NCI-H226 (cell line): ENCODE measurements around the gene ABCC11.

Source experiments
- DNase-seq: peaks from one replicate; pipeline ENCODE4 v3.0.0-alpha.2; 2015

ABCC11 gene

GRCh38 chr16:48124266-48124665, 123.1 kb downstream of the ABCC11 start:
- DNase-seq = no peak

- peak; percentile 96 for DNase-seq
Measured at GRCh38 chr16:48123104-48123788, 124.1 kb downstream of the ABCC11 start.

GRCh38 chr16:48121276-48121675, 126.1 kb downstream of the ABCC11 start:
- no peak for DNase-seq

- DNase-seq = no peak
Measured at GRCh38 chr16:48118841-48119240, 128.5 kb downstream of the ABCC11 start.

- DNase-seq = no peak
Measured at GRCh38 chr16:48117217-48118105, 129.9 kb downstream of the ABCC11 start.
